Smooth muscle cell (in vitro differentiated cells): Measurements from ENCODE around the gene POLR1A. TPM values are rescaled to one million over a fixed set of nuclear protein-coding genes. Genes with fewer than 3 reads are reported as not detected.

Source experiments
- DNase-seq: peaks from one replicate; lab custom pipeline; 2025; ENCODE audit not compliant: unreplicated experiment; lab: John Stamatoyannopoulos, UW
- H2AFZ ChIP-seq: fragments of 200-600 bp; sonication (generic); 2 replicates; pipeline ENCODE4 v1.6.0; 2016; ENCODE audit warnings: antibody characterized with exemption, low read depth, mild to moderate bottlenecking
- H3F3A ChIP-seq: fragments of 200-600 bp; sonication (generic); 2 replicates; pipeline ENCODE4 v1.6.0; 2017; ENCODE audit warnings: antibody characterized with exemption, low read depth
- H3K27ac ChIP-seq: fragments of 200-600 bp; sonication (generic); 2 replicates; pipeline ENCODE4 v1.5.1; 2016; ENCODE audit warnings: low read depth, mild to moderate bottlenecking
- H3K27me3 ChIP-seq: fragments of 200-600 bp; sonication (generic); 2 replicates; pipeline ENCODE4 v1.6.1; 2016; ENCODE audit warnings: low read depth, mild to moderate bottlenecking
- H3K36me3 ChIP-seq: fragments of 200-600 bp; sonication (generic); 2 replicates; pipeline ENCODE4 v1.5.1; 2016; ENCODE audit warnings: low read depth
- H3K4me1 ChIP-seq: fragments of 200-600 bp; sonication (generic); 2 replicates; pipeline ENCODE4 v1.5.1; 2016; ENCODE audit warnings: low read depth
- H3K4me2 ChIP-seq: fragments of 200-600 bp; sonication (generic); 2 replicates; pipeline ENCODE4 v1.6.0; 2016; ENCODE audit warnings: mild to moderate bottlenecking
- H3K4me3 ChIP-seq: fragments of 200-600 bp; sonication (generic); 2 replicates; pipeline ENCODE4 v1.5.1; 2016; ENCODE audit warnings: mild to moderate bottlenecking
- H3K79me2 ChIP-seq: fragments of 200-600 bp; sonication (generic); 2 replicates; pipeline ENCODE4 v1.6.0; 2016; ENCODE audit warnings: low read depth, mild to moderate bottlenecking
- H3K9ac ChIP-seq: fragments of 200-600 bp; sonication (generic); 2 replicates; pipeline ENCODE4 v1.6.0; 2016; ENCODE audit warnings: low read depth
- H3K9me3 ChIP-seq: fragments of 200-600 bp; sonication (generic); replicated peaks from 2 replicates; pipeline ENCODE4 v1.5.1; 2016; ENCODE audit warnings: low read depth
- H4K20me1 ChIP-seq: fragments of 200-600 bp; sonication (generic); 2 replicates; pipeline ENCODE4 v1.6.0; 2016; ENCODE audit warnings: low read depth
- CTCF ChIP-seq: fragments of 200-600 bp; sonication (generic); IDR thresholded peaks from 2 replicates; pipeline ENCODE4 v1.5.1; 2017; ENCODE audit warnings: borderline replicate concordance, mild to moderate bottlenecking, antibody characterized with exemption; ENCODE audit not compliant: insufficient read depth, poor library complexity, severe bottlenecking
- WGBS: methylation state at CpG from one replicate; pipeline ENCODE4 v1.1.7; 2016; ENCODE audit warnings: low lambda C conversion rate; 5-methylcytosine and 5-hydroxymethylcytosine counted together
- polyA plus RNA-seq: library from polyadenylated mRNA; unstranded; fragments of >200 nt; fragmentation: Nextera tagmentation; extraction: Ambion mirVana; gene quantifications from 2 replicates; pipeline ENCODE4 v1.2.1, GENCODE V29; 2016
- total RNA-seq: library from RNA; depleted of rRNA; stranded (reverse); fragments of >200 nt; gene quantifications from 2 replicates; pipeline ENCODE4 v1.2.3, GENCODE V29; 2014

POLR1A gene
- total and polyA plus RNA-seq, 2 experiments from 2014 or later = 4.9 to 20.8 TPM

- 89% methylated on average over 22 of the region's 22 CpGs for WGBS
Observed at GRCh38 chr2:86017901-86018896, 87.5 kb downstream of the POLR1A start.

GRCh38 chr2:86016581-86016980 is 89.1 kb downstream of the POLR1A start:
- H3K27me3 ChIP-seq = no peaks in the 10 kb centered on the region

More at GRCh38 chr2:86017901-86018896, 87.5 kb downstream of the POLR1A start:
- H3K27me3 ChIP-seq = no peaks in the 10 kb centered on the region
- no peak overlapping the region for H2AFZ ChIP-seq
- no peaks in the 10 kb centered on the region for H3K36me3 ChIP-seq
- H3K79me2 ChIP-seq = no peaks in the 10 kb centered on the region
- H4K20me1 ChIP-seq = no peaks in the 10 kb centered on the region
- TF ChIP-seq CTCF = no peak
- H3K4me3 ChIP-seq = no peak overlapping the region
- no peak overlapping the region for H3K9ac ChIP-seq
- H3K9me3 ChIP-seq = no peaks in the 10 kb centered on the region
- H3K27ac ChIP-seq = no peak overlapping the region
- H3K4me1 ChIP-seq = no peaks in the 10 kb centered on the region
- no peak overlapping the region for H3K4me2 ChIP-seq
- DNase-seq = no peak
- H3F3A ChIP-seq = no peaks in the 10 kb centered on the region

GRCh38 chr2:86015699-86016098 is 90.0 kb downstream of the POLR1A start:
- no peak overlapping the region for H3K4me3 ChIP-seq
- H3K79me2 ChIP-seq = no peaks in the 10 kb centered on the region
- no peak for DNase-seq
- H3K9me3 ChIP-seq = no peaks in the 10 kb centered on the region
- H3K9ac ChIP-seq = no peak overlapping the region
- H3K36me3 ChIP-seq = no peaks in the 10 kb centered on the region
- no peak for TF ChIP-seq CTCF
- H4K20me1 ChIP-seq = no peaks in the 10 kb centered on the region
- H2AFZ ChIP-seq = no peak overlapping the region
- no peaks in the 10 kb centered on the region for H3K4me1 ChIP-seq
- WGBS = 96% methylated on average over 1 of the region's 1 CpG
- no peaks in the 10 kb centered on the region for H3F3A ChIP-seq
- H3K27me3 ChIP-seq = no peaks in the 10 kb centered on the region
- no peak overlapping the region for H3K27ac ChIP-seq
- H3K4me2 ChIP-seq = no peak overlapping the region

More at GRCh38 chr2:86016581-86016980, 89.1 kb downstream of the POLR1A start:
- 96% methylated on average over 12 of the region's 12 CpGs for WGBS
- Histone ChIP-seq H2AFZ (no peak overlapping the region), H3K9ac (no peak overlapping the region), H3K4me1 (no peaks in the 10 kb centered on the region), H3F3A (no peaks in the 10 kb centered on the region), H3K9me3 (no peaks in the 10 kb centered on the region), H3K4me3 (no peak overlapping the region), H3K79me2 (no peaks in the 10 kb centered on the region), H3K27ac (no peak overlapping the region), H3K36me3 (no peaks in the 10 kb centered on the region), H3K4me2 (no peak overlapping the region), H4K20me1 (no peaks in the 10 kb centered on the region)
- no peak for TF ChIP-seq CTCF
- DNase-seq = no peak

GRCh38 chr2:86015006-86015405 is 90.7 kb downstream of the POLR1A start:
- H3K9ac ChIP-seq = no peak overlapping the region
- no peak overlapping the region for H3K27ac ChIP-seq
- no peak overlapping the region for H3K4me3 ChIP-seq
- DNase-seq = no peak
- H3K27me3 ChIP-seq = no peaks in the 10 kb centered on the region
- WGBS = 93% methylated on average over 2 of the region's 2 CpGs
- H3K4me2 ChIP-seq = no peak overlapping the region
- no peaks in the 10 kb centered on the region for H3F3A ChIP-seq
- H4K20me1 ChIP-seq = no peaks in the 10 kb centered on the region
- H3K36me3 ChIP-seq = no peaks in the 10 kb centered on the region
- no peaks in the 10 kb centered on the region for H3K4me1 ChIP-seq
- no peak overlapping the region for H2AFZ ChIP-seq
- TF ChIP-seq CTCF = no peak
- H3K79me2 ChIP-seq = no peaks in the 10 kb centered on the region
- no peaks in the 10 kb centered on the region for H3K9me3 ChIP-seq
